Heart left ventricle (tissue), 16 donors: ENCODE measurements around the gene PARVG. TPM values are rescaled to one million over a fixed set of nuclear protein-coding genes. Genes with fewer than 3 reads are reported as not detected.

Source experiments
- ATAC-seq, 4 donors: fragments of 200-7000 bp; cut with Tn5 transposase; one replicate each; pipeline ENCODE4 v1.9.1; 2020 to 2022; ENCODE audit warnings: moderate library complexity in 4 of 4, mild to moderate bottlenecking in 3 of 4, moderate number of reproducible peaks in 1 of 4
- DNase-seq, 5 donors: peaks; one replicate each; pipeline ENCODE4 v3.0.0-alpha.2; 2020
- H3K27ac ChIP-seq, 12 donors: fragments of 200-600 bp; sonication (generic) in 4 of 12; one replicate each; pipeline versions ENCODE4 v1.5.0 to v1.8.0; 2016 to 2022; ENCODE audit warnings: mild to moderate bottlenecking in 2 of 12
- H3K27me3 ChIP-seq, 9 donors: fragments of 200-600 bp; sonication (generic) in 2 of 9; one replicate each; pipeline versions ENCODE4 v1.5.1 to v1.8.0; 2016 to 2022; ENCODE audit warnings: mild to moderate bottlenecking in 3 of 9
- H3K36me3 ChIP-seq, 9 donors: fragments of 200-600 bp; sonication (generic) in 2 of 9; one replicate each; pipeline versions ENCODE4 v1.5.0 to v1.8.0; 2018 to 2022; ENCODE audit warnings: mild to moderate bottlenecking in 2 of 9
- H3K4me1 ChIP-seq, 12 donors: fragments of 200-600 bp; sonication (generic) in 4 of 12; one replicate each; pipeline versions ENCODE4 v1.5.0 to v1.8.0; 2016 to 2022; ENCODE audit warnings: mild to moderate bottlenecking in 3 of 12
- H3K4me3 ChIP-seq, 12 donors: fragments of 200-600 bp; sonication (generic) in 4 of 12; one replicate each; pipeline versions ENCODE4 v1.5.0 to v1.8.0; 2017 to 2022; ENCODE audit warnings: mild to moderate bottlenecking in 9 of 12, moderate library complexity in 4 of 12
- H3K9me3 ChIP-seq, 12 donors: fragments of 200-600 bp; sonication (generic) in 4 of 12; one replicate each; pipeline versions ENCODE4 v1.5.0 to v1.8.0; 2016 to 2022; ENCODE audit warnings: mild to moderate bottlenecking in 1 of 12
- CTCF ChIP-seq, 12 donors: fragments of 200-600 bp; sonication (generic) in 4 of 12; IDR thresholded peaks; one replicate each; pipeline versions ENCODE4 v1.5.0 to v1.8.0; 2018 to 2022; ENCODE audit warnings: antibody characterized with exemption in 12 of 12, mild to moderate bottlenecking in 5 of 12
- POLR2A ChIP-seq, 2 donors: fragments of 450-650 bp; IDR thresholded peaks; one replicate each; pipeline ENCODE4 v1.6.1; 2017; ENCODE audit warnings: antibody characterized with exemption in 2 of 2, mild to moderate bottlenecking in 2 of 2, moderate library complexity in 2 of 2
- WGBS, 4 donors: extraction: QIAGEN DNeasy Blood & Tissue Kit in 2 of 4; methylation state at CpG; one replicate each; pipeline versions ENCODE4 v1.1.5 to v1.1.7; 2013 to 2018; 5-methylcytosine and 5-hydroxymethylcytosine counted together
- intact Hi-C, 10 donors: fragments of 100-400 bp; cut with DNase I; formaldehyde crosslinking; loops; one replicate each; pipeline versions ENCODE4 v1.11.1 to v1.14.2; 2022
- polyA plus RNA-seq, 2 donors: library from polyadenylated mRNA; stranded (reverse); fragments of 200-250 nt; gene quantifications; one replicate each; pipeline ENCODE4 v1.2.3, GENCODE V29; 2013
- total RNA-seq, 9 donors: library from RNA; depleted of rRNA in 2 of 9; stranded (reverse); fragments of >200 nt in 2 of 9; fragmentation: NEBNext Ultra II Directional in 3 of 9; extraction: Animal tissue kit (Norgen Biotek cat#: 25700) in 3 of 9; gene quantifications; one replicate each; pipeline versions ENCODE4 v1.1.0 to v1.2.4, GENCODE V29; 2016 to 2023
- donor health status: ischemic (EF 13 %, LVEDD 7.1; RV severe dilation, severe dysfunction).
- donor health status: healthy with polysubstance abuse.
- donor health status: DM: no; HTN: yes; CAD: no.
- donor health status: DM: no; HTN: no; CAD: no.
- donor health status: ischemic (EF 25% LVEDD 6.9; RV normal size, moderate dysfunction).
- donor health status: ischemic (EF 25% LVEDD 5.7; RV mildly dilated, moderate dysfunction).
- donor health status: healthy.
- donor health status: DM: yes; HTN: yes; CAD: no.
- donor health status: ischemic (EF 35%, LVEDD 5.7; RV mildly dilated, moderate dysfunction).
- donor health status: nonischemic (EF 11% LVEDD 7.7; RV severe dilation, severe dysfunction).
- donor health status: DM: yes; HTN: yes; CAD: no.
- donor health status: PGD.
- donor health status: ischemic (EF 29% LVEDD 5.4; RV normal size, mild dysfunction).
- donor health status: nonischemic (EF 23%, LVEDD 6.1; RV moderate dilation, normal function).

Gene PARVG
- total and polyA plus RNA-seq, 11 donors = 1.1 to 34.8 (median 2.2) TPM

- H3K27ac ChIP-seq = no peak overlapping the region
- 77 to 93% (median 90%) methylated on average over 3 of the region's 3 CpGs for WGBS, 4 donors
- ATAC-seq (no peak), DNase-seq (no peak)
- peaks cover 0 to 22% (median 2%) of the 10 kb centered on the region in 12 donors for H3K4me1 ChIP-seq
- H3K4me3 ChIP-seq = no peak overlapping the region
- H3K9me3 ChIP-seq = peaks cover 0 to 34% (median 6%) of the 10 kb centered on the region in 12 donors
- TF ChIP-seq CTCF (IDR thresholded peaks at IDR 0.05) = no peak
- TF ChIP-seq POLR2A (IDR thresholded peaks at IDR 0.05) = no peak
- H3K27me3 ChIP-seq = no peaks in the 10 kb centered on the region
- no peaks in the 10 kb centered on the region for H3K36me3 ChIP-seq
- intact Hi-C loops = no loop called here
These were observed 32.8 kb downstream of the PARVG start for GRCh38 chr22:44213489-44214043.

GRCh38 chr22:44214187-44214586 lies 33.5 kb downstream of the PARVG start:
- TF ChIP-seq CTCF (IDR thresholded peaks at IDR 0.05) = no peak
- no peak for TF ChIP-seq POLR2A (IDR thresholded peaks at IDR 0.05)
- no peaks in the 10 kb centered on the region for H3K27me3 ChIP-seq
- H3K36me3 ChIP-seq = no peaks in the 10 kb centered on the region
- ATAC-seq (no peak), DNase-seq (no peak)
- H3K27ac ChIP-seq = no peak overlapping the region
- no peak overlapping the region for H3K4me3 ChIP-seq
- H3K9me3 ChIP-seq = peaks cover 0 to 29% (median 6%) of the 10 kb centered on the region in 12 donors
- intact Hi-C loops = no loop called here
- WGBS, 4 donors = 94 to 100% (median 97%) methylated on average over 1 to 3 of the region's 3 CpGs
- peaks cover 0 to 22% (median 2%) of the 10 kb centered on the region in 12 donors for H3K4me1 ChIP-seq

GRCh38 chr22:44214764-44215163 lies 34.0 kb downstream of the PARVG start:
- H3K4me1 ChIP-seq = peaks cover 0 to 22% (median 2%) of the 10 kb centered on the region in 12 donors
- H3K36me3 ChIP-seq = no peaks in the 10 kb centered on the region
- ATAC-seq = no peak
- TF ChIP-seq CTCF (IDR thresholded peaks at IDR 0.05) = no peak
- no peak for TF ChIP-seq POLR2A (IDR thresholded peaks at IDR 0.05)
- no peak overlapping the region for H3K27ac ChIP-seq
- H3K9me3 ChIP-seq = peaks cover 0 to 23% (median 5%) of the 10 kb centered on the region in 12 donors
- no peak overlapping the region for H3K4me3 ChIP-seq
- intact Hi-C loops = no loop called here
- DNase-seq = no peak
- no peaks in the 10 kb centered on the region for H3K27me3 ChIP-seq
- WGBS, 4 donors = 76 to 79% (median 78%) methylated on average over 6 of the region's 6 CpGs

GRCh38 chr22:44215287-44215686 lies 34.6 kb downstream of the PARVG start:
- intact Hi-C loops = no loop called here
- 80 to 95% (median 90%) methylated on average over 4 of the region's 4 CpGs for WGBS, 4 donors
- no peak for TF ChIP-seq CTCF (IDR thresholded peaks at IDR 0.05)
- no peak for TF ChIP-seq POLR2A (IDR thresholded peaks at IDR 0.05)

More at GRCh38 chr22:44215287-44215686, 34.6 kb downstream of the PARVG start:
- Histone ChIP-seq H3K4me1 (peaks cover 0 to 22% (median 2%) of the 10 kb centered on the region in 12 donors), H3K27ac (no peak overlapping the region), H3K27me3 (no peaks in the 10 kb centered on the region), H3K9me3 (peaks cover 0 to 19% (median 5%) of the 10 kb centered on the region in 12 donors), H3K4me3 (no peak overlapping the region), H3K36me3 (no peaks in the 10 kb centered on the region)
- ATAC-seq = no peak
- no peak for DNase-seq
